AG08395 (cell line): Measurements from ENCODE around the gene NALCN.
"Not testable (repeated sequence)": the region's sequence is repeated elsewhere in the genome, so short reads cannot be mapped to it uniquely, and the experiment has no call there.

ENCODE experiments used
- DNase-seq: peaks from one replicate; pipeline ENCODE4 v3.0.0; 2012; ENCODE audit warnings: mixed read lengths, low spot score

The NALCN gene

DNA sequence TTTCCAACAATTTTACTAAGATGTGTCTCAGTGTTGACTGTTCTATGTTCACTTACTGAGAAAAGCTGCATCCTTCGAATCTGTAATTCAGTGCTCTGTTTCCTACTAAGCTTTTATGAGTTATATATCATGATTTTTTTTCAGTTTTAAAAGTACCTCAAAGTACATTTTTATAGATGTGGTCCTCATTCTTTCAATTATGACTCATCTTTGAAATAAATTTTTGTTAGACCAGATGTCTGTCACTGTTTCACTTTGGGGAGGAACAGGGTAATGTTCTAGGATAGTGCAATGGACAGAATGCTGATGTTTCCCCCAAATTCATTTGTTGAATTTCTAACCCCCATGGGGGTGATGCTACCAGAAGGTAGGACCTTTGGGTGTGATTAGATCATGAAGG, 74.8 kb downstream of the NALCN start:
- DNase-seq, result no peak

DNA sequence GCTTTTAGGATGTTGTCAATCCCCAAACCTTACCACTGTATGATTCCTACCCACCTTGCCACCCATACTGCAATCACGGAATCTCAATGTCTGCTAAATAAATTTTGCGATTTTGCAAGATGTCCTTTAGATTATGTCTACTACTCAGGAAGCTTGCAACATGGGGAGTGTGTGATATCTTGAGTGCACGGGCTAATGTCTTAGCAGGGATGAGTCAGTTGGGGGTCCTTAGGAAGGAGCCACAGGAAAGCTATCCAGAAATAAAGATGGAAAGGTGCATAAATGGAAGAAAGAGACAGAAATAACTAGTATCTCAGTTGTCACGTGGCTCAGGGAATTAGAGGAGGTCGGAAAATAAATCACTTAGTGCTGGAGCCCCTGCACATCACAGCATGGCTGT, 77.1 kb downstream of the NALCN start:
- DNase-seq, result no peak

DNA sequence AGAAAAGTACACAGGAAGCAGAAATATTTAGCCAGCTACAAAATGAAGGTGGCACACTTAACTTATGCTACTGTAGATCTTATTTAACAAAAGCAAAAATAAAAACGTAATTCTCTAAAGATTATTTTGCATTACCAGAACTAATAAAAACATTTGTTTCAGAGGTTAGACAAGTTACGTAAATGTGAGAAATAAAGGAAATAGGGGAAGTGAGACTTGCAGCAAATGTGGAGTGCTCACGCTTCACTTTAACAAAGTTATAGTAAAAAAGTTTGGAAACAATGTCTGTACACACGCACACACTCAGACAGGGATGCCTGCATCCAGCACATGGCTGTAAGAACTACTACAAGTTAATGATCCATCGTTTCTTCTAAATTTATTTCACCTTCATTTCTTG, 83.7 kb downstream of the NALCN start:
- DNase-seq, result no peak

DNA sequence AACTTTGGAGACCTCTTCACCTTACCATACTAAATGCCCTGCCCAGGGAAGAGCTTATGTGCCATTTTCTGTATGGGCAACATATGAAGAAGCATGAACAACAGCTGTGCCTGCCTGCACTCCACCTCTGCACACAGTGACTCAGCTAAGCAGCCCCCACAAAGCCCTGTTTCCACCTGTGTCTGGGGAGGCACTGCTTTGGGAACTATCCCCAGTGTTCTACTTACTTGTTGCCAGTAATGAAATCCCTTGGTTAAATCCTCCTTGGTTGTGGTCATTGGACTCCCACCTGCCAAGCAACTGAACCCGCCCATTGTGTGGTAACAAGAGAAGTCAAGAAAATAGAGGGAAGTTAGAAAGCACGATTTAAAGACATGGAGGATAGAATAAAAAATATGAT, 84.6 kb downstream of the NALCN start:
- no peak for DNase-seq

DNA sequence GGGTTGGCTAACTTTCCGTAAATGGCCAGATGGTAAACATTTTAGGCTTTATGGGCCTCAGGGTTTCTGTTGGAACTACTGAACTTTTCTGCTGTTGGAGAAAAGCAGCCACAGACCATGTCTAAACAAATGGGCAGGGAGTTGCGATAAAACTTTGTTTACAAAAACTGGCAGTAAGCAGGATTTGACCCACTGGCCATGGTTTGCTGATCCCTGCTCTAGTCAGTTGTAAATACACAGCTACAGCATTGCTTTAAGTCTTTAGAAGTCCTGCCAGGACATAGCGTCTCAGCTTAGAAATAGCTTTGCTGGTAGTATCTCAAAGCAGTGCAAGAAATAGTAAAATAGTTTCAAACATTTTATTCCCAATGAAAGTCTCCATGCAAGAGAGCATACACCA, 88.4 kb downstream of the NALCN start:
- DNase-seq, result no peak

DNA sequence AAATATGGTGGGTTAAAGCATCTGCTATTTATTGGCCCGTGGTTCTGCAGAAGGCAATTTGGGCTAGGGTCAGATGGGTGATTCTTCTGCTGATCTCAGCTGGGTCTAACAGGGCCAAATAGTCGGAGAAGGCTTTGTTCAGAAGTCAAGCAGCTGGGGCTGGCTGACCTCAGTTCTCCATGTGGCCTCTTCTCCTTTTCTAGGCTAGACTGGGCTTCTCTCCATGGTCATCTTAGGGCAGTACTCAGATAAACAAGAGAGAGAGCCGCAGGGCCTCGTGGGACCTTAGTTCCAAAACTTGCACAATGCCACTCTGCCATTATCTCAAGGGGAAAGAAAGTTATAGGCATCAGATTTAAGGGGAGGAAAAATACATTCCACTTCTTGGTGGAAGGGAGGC, 89.6 kb downstream of the NALCN start:
- no peak for DNase-seq

DNA sequence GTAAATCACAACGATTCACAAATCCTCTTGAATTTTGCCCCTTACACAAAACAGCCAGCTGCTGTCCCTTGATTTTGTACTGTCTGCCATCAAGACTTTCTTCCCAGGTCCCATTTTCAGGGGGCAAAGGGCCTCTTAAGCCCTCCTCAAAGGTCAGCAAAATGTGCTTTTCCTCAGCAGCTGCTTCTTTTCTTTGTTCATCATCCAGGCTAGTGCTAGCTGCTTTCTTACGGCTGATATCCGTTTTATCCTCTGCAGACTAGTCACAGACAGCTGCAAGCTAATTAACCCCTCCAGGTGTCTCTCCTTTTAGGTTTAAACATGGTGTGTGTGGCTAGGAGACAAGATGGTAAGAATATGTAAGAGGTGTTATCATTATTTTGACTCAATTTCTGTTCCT, 90.9 kb downstream of the NALCN start:
- no peak for DNase-seq

DNA sequence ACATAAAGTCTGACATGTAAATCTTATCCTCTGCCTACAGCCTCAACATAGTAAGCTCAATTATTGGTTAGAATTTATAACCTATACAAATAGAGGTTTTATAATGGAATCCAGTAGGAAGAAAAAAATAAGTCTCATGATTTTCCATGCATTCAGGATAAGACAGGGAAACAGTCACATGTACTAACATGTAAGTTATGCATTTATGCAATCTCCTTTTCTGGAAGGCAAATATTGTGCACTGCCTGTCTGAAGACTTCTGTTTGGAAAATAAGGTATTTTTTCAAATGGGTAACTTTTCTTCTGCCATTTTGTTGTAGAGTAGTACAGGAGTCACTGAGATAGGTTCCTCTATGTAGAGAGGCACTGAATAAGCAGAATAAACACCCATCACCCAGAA, 92.7 kb downstream of the NALCN start:
- DNase-seq, result no peak

DNA sequence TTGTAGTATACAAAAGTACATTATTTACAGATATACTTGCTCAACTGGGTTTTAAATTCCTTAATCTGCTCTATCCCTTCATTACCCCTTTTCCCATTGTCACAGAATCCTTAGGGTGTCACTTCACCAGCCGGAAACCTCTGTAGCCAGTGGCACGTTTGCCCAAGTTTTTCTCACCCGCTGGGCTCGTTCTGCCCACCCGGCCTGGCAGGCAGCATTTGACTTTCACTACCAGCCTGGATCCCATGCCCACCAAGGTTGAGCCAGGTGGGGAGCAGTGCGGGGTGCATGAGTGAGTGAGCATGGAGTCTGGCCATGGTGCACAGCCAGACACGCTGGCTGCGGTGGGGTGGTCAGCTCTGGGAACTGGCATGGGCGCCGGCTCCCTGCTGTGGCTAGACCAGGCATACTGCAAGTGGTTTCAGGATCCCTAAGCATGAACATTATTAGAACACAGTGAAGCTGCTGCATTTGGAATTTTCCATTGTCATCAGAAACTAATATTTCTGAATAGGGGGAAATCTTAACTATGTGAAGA, 98.3 kb downstream of the NALCN start:
- DNase-seq, result no peak

DNA sequence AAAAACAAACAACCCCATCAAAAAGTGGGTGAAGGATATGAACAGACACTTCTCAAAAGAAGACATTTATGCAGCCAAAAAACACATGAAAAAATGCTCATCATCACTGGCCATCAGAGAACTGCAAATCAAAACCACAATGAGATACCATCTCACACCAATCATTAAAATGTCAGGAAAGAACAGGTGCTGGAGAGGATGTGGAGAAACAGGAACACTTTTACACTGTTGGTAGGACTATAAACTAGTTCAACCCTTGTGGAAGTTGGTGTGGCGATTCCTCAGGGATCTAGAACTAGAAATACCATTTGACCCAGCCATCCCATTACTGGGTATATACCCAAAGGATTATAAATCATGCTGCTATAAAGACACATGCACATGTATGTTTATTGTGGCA, 102.8 kb downstream of the NALCN start:
- DNase-seq, result not testable (repeated sequence)

DNA sequence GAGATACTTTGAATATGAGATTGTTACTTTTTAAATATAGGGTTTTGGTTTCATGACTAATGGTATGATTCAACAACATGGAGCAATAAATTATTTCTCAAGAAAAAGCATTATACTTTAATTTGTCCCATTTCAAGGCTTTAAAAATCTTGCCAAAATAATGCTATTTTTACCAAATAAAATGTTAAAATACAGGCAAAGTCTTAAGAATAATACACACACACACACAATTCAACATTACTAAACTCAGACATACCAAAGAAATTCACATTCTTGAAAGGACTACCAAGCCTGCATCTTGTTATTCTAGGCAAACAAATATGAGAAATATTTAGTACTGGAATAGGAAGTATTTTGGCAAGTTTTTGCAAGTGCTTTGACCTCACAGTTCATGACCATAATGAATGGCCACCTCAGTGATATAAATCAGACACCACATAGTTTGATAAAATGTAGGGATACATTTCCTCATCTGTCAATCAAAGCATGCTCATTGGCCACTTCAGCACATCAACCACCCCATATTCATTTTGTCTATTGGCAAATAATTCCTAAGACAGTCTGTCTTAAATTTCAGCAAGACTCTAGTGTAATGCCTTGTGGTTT, 107.2 kb downstream of the NALCN start:
- peak; percentile 73 for DNase-seq

DNA sequence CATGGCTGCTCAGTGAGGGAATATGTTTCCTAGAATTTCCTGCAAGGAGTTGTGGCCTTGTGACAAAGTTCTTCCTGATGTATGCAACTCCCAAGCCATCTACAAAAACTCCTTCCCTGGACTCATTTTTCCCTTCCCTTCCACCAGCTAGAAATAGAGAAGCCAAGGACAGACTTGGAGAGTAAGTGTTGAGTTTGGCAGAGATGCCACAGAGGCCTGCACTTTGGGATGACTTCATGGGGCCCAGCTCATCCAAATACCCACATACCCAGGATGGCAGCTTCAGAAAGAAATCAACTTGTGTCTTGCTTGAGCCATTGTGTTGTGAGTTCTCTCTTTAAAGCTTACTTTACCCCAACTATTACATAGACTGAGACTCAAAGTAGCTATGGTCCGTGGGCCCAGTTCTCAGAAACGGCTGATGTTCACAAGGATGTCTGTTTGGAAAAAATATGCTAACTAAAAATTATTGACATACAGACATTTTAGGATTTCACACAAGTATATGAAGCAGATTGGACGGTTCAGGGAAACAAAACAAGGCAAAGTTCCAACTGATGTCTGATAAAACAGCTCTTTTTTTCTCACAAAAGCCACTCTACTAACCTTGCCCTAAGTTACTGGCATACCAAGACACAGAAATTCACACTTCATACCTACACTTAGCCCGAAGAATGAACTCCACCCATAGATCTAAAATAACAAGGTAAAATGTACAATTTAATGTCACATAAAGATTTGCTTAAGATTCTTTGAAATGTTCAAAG, 107.9 kb downstream of the NALCN start:
- no peak for DNase-seq

DNA sequence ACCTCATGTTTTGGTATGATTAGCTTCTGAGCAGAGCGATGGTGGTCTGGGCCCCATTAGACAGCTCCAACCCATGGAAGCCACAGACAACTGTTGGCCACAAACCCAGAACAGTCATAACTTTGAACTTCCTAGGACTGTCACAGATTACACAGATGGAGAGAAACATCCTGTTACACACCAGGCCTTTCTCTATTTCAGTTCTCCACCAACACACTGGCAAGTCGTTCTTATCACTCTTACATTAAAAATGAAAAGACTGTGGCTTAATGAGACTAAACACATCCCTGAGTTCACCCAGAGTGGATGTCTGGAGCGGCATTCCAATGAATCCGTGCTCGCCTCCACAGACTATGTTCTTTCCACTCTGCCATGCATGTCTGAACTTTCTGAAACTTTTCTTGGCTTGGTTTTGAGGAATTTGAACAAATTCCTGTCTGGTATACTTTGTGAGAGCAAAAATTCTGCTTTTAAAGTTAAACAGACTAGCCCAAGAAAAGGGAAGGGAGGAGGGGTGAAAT, 109.1 kb downstream of the NALCN start:
- peak; percentile 74 for DNase-seq

DNA sequence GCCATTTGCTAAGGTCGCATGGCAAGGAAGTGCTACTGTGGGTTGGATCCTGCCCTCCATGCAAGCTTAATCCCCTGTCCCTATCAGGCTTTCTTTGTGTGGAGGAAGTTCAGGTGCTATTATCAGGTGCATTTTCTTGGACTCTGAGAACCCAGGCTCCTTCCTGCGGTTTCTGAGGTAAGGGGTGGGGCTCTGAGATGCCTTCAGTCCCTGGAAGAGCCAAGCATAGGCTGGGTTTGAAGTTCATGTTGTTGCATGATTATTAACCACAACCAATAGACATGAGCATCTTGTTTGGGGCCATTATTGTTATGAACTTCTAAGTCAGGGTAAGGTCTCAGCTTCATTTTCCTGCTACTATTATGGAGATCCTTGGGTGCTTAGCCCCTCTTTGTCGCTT, 109.5 kb downstream of the NALCN start:
- no peak for DNase-seq

DNA sequence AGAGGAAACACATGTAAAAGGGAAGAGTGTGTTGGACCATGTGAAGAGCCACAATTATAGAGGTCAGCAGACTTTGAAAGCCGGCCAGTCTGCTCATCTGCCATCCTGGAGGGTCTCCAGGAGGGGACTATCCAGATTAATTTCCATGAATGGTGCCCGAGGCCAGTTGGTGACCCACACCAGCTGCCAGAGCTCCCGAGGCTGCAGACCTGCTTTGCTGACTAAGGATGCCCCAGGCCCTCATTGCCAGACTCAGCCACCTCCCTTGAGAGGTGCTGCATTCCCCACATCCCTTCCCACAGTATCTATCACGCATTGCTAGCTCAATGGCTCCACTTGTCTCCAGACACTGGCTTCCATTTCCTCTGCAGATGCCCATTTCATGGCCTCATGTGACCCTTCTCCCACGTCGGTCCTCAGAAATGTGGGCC, 110.3 kb downstream of the NALCN start:
- no peak for DNase-seq

DNA sequence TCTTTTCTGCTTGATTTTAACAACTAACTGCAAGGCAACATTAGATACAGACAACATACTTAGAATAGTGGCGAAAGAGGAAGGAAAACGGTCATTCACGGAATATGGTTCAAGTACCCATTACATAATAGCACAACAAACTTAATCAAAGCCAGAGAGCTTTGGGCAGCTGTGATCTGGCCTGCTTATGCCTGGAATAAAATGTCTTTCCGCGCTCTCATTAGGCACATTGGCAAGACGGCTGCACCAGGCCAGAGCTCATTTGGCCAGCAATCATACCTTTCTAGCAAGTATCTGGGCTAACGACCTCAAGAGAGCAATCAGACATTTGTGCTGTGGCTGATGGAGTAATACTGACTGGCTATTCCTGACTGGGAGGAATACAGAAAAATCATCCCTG, 112.8 kb downstream of the NALCN start:
- DNase-seq, result peak; percentile 12

DNA sequence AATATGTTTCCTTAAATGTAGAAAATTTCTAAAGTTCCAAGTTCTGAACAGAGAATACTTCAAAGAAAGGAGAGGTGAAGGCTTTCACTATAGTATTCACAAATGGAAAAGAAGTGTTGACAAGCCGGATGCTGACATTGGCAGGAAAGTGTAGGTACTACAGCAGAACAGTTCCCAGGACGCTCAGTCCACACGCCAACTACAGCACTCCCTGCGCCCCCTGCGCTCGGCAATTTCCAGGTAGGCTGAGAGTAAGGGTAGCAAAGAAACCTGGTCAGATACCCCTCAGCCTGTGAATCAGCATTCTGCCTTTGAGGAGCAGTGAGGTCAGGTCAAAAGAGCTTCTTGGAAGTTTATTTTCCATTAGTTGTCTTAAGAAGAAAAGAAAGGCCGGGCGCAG, 115.3 kb downstream of the NALCN start:
- DNase-seq, result no peak

DNA sequence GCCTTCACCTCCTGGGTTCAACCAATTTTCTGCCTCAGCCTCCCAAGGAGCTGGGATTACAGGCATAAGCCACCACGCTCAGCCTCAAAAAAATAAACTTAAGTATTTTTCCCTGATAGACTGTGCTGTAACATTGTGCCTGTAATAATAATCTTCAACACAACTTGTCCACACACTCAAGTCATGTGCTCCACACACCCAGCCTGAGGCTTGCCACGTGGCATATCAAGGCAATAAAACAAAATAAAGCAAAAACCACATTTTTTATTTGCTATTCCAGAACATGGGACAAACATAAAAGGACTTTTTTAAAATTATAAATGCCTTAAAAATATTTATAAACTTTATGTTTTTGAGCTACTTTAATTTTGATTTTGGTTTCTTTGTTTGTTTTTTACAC, 115.8 kb downstream of the NALCN start:
- DNase-seq, result no peak

DNA sequence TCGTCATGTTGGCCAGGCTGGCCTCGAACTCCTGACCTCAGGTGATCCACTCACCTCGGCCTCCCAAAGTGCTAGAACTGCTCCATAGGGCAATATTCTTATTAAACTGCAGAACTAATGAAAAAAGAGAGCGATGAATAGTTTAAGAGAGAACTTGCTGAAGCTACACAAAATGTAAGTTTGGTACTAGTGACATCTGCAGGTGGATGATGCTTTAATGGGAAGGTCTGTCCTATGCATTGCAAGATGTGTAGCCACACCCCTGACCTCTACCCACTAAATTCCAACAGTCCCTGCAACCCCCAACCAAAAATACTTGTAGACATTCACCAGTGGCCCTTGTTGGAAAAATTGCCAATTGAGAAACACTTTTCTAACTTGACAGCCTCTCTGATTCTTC, 117.8 kb downstream of the NALCN start:
- no peak for DNase-seq

DNA sequence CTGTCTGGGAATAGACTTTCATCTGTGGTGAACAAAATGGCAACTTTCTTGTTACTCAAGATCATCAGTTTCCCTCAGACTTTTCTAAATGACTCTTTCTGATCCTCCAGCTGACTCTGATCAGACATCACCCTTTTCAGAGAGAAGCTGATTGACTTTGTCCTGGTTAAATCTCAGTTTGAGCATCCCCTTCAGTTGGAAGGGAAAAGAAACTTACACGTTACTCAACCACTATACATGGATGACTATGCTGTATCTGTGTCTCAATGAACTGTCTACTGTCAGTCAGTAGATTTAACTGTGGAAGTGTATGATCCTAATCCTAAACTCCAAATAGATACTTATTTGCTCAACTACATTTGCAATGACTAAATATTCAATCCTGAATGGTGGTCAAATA, 118.5 kb downstream of the NALCN start:
- DNase-seq, result no peak

DNA sequence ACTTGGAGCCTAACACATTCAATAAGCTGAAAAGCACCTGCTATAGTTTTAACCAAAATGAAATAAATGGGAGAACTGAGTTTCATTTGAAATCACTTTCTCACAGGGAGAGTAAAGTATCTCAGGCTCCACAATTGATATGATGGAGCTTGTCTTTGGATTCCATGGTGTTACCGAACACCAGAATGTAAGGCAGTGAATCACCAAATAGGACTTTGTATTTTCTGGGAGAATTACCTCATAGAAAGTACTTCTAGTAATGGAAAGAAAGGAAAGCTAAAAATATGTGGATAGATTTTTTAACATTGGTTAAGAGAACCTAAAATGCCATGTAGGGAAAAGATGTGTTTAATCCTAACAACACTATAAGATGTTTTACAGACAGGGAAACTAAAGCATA, 123.6 kb downstream of the NALCN start:
- DNase-seq, result no peak

DNA sequence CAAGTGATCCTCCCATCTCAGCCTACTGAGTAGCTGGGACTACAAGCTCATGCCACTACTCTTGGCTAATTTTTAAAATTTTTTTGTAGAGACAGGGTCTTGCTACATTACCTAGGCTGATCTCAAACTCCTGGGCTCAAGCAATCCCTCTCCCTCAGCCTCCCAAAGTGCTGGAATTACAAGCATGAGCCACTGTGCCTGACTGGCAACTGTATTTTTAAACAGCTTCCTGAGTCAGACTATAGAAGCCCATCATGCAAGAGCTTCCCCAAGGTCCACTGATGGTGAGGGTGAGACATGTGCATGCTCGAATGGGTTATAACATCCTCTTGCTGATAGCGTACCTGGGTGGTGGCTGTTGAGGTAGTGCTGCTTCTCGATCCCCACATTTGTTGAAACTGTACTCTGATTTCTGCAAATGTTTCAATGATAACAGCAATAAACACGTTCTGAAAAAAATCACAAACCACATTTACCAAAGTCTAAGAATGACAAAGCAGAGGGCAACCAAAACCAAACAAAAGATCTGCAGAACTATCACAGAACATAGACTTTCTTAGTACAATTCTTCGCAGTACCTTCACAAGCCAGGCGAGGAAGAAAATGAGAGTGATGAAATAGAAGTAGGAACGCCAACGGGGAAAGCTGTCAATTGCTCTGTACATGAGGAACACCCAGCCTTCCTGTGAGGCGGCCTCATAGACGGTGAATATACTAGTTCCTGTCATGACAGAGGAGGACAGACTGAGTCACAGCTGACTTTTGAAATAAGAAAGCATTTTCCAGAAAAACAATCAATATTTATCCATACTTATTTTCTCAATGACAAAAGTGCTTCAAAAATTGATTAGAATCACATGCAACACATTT, 124.4 kb downstream of the NALCN start:
- DNase-seq, result no peak

DNA sequence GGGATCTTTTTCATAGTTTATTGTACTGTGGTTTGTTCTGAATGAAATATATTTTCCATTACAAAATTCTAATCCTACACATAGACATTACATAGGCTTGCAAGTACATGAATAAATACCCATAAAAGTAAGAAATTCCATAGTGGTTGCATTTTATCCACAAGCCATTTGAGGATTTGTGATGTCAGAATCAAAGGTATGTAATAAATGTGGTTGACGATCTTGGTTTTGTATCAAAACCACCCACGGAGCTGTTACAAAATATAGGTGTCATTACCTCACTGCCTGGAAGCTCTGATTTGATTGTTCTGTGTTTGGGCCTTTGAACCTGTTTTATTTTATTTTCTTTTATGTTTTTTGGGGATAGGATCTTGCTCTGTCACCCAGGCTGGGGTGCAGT, 125.1 kb downstream of the NALCN start:
- DNase-seq, result no peak
